T-helper 17 cell (primary cell): ENCODE results near the gene RPUSD2. TPM values are rescaled to one million over a fixed set of nuclear protein-coding genes. Genes with fewer than 3 reads are reported as not detected.

Experiments
- ATAC-seq: fragments of 150-1000 bp; cut with Tn5 transposase; 2 replicates; pipeline ENCODE4 v1.10.0; 2021; ENCODE audit warnings: mild to moderate bottlenecking, moderate library complexity
- DNase-seq, 3 donors: peaks; one replicate each; pipeline versions ENCODE4 v3.0.0 to v3.0.0-alpha.2; 2020 to 2021
- H3K9me3 ChIP-seq: one replicate; pipeline ENCODE4 v1.7.0; 2013; ENCODE audit warnings: low read length, mild to moderate bottlenecking; ENCODE audit not compliant: control insufficient read depth, poor library complexity, severe bottlenecking
- H3K27ac Mint-ChIP-seq: one replicate; pipeline ENCODE4 v1.8.0; 2022; ENCODE audit warnings: mild to moderate bottlenecking, moderate library complexity, mixed read lengths
- H3K27me3 Mint-ChIP-seq: one replicate; pipeline ENCODE4 v1.8.0; 2022; ENCODE audit warnings: mixed read lengths
- H3K36me3 Mint-ChIP-seq: one replicate; pipeline ENCODE4 v1.8.0; 2022; ENCODE audit warnings: low read depth, mixed read lengths
- H3K4me1 Mint-ChIP-seq: one replicate; pipeline ENCODE4 v1.8.0; 2022; ENCODE audit warnings: mild to moderate bottlenecking, mixed read lengths
- H3K4me3 Mint-ChIP-seq: one replicate; pipeline ENCODE4 v1.8.0; 2022; ENCODE audit warnings: mild to moderate bottlenecking, moderate library complexity, mixed read lengths
- total RNA-seq, 4 donors: library from RNA in 2 of 4; stranded (reverse) in 2 of 4; gene quantifications; one replicate each; pipeline ENCODE4 v1.2.3 and lab custom pipeline; 2022 to 2026

Gene RPUSD2
- total RNA-seq: 10 to 100 TPM in 1 of 2 donors, 1 to 10 TPM in 1; 9.1 to 15.1 TPM
- 8.2 to 20.7 reads per million in 2 donors for total RNA-seq (lab: John Stamatoyannopoulos, UW)

GRCh38 chr15:40569129-40569953 is at the start of gene RPUSD2:
TSS of gene RPUSD2 (plus strand) at chr15:40569299. CDS start at chr15:40569338, 39 bp downstream.
- DNase-seq (peak; percentile 80 to 86 (median 80)), ATAC-seq (peak; percentile 66)
- H3K4me1 Mint-ChIP-seq: peaks cover 24% of the 10 kb centered on the region
- no peaks in the 10 kb centered on the region for H3K9me3 ChIP-seq
- H3K27ac Mint-ChIP-seq: peak within 1 kb of the TSS; percentile 93
- peak within 1 kb of the TSS; percentile 97 for H3K4me3 Mint-ChIP-seq
- H3K36me3 Mint-ChIP-seq: peaks cover 3% of the 10 kb centered on the region
- no peaks in the 10 kb centered on the region for H3K27me3 Mint-ChIP-seq

- Mint-ChIP-seq H3K36me3 (no peaks in the 10 kb centered on the region), H3K27me3 (no peaks in the 10 kb centered on the region), H3K4me3 (no peak overlapping the region), H3K27ac (no peak overlapping the region), H3K4me1 (peaks cover 3% of the 10 kb centered on the region)
- DNase-seq (no peak), ATAC-seq (no peak)
- H3K9me3 ChIP-seq: no peaks in the 10 kb centered on the region
These were observed 45.5 kb upstream of the RPUSD2 start for GRCh38 chr15:40523611-40524010.

GRCh38 chr15:40525855-40526254 is 43.2 kb upstream of the RPUSD2 start:
- Mint-ChIP-seq H3K4me3 (no peak overlapping the region), H3K27me3 (no peaks in the 10 kb centered on the region), H3K36me3 (peaks cover 2% of the 10 kb centered on the region), H3K4me1 (no peaks in the 10 kb centered on the region), H3K27ac (no peak overlapping the region)
- H3K9me3 ChIP-seq: no peaks in the 10 kb centered on the region
- ATAC-seq: no peak
- no peak for DNase-seq

GRCh38 chr15:40528801-40529200 is 40.3 kb upstream of the RPUSD2 start:
- no peaks in the 10 kb centered on the region for H3K4me1 Mint-ChIP-seq
- H3K36me3 Mint-ChIP-seq: peaks cover 2% of the 10 kb centered on the region
- H3K27me3 Mint-ChIP-seq: no peaks in the 10 kb centered on the region
- DNase-seq: no peak
- H3K27ac Mint-ChIP-seq: no peak overlapping the region
- no peaks in the 10 kb centered on the region for H3K9me3 ChIP-seq
- no peak for ATAC-seq
- no peak overlapping the region for H3K4me3 Mint-ChIP-seq

- no peak overlapping the region for H3K4me3 Mint-ChIP-seq
- peaks cover 2% of the 10 kb centered on the region for H3K4me1 Mint-ChIP-seq
- H3K27me3 Mint-ChIP-seq: no peaks in the 10 kb centered on the region
- peaks cover 2% of the 10 kb centered on the region for H3K36me3 Mint-ChIP-seq
- no peak for DNase-seq
- peak overlapping the region; percentile 37 for H3K27ac Mint-ChIP-seq
- no peaks in the 10 kb centered on the region for H3K9me3 ChIP-seq
- ATAC-seq: no peak
These were observed 35.2 kb upstream of the RPUSD2 start for GRCh38 chr15:40533763-40534364.

GRCh38 chr15:40534371-40534770 is 34.7 kb upstream of the RPUSD2 start:
- no peaks in the 10 kb centered on the region for H3K9me3 ChIP-seq
- peak overlapping the region; percentile 37 for H3K27ac Mint-ChIP-seq
- H3K4me1 Mint-ChIP-seq: peaks cover 2% of the 10 kb centered on the region
- no peak overlapping the region for H3K4me3 Mint-ChIP-seq
- no peak for DNase-seq
- peaks cover 7% of the 10 kb centered on the region for H3K36me3 Mint-ChIP-seq
- no peak for ATAC-seq
- no peaks in the 10 kb centered on the region for H3K27me3 Mint-ChIP-seq

GRCh38 chr15:40536501-40536900 is 32.6 kb upstream of the RPUSD2 start:
- Mint-ChIP-seq H3K36me3 (peaks cover 8% of the 10 kb centered on the region), H3K27ac (no peak overlapping the region), H3K4me3 (no peak overlapping the region), H3K27me3 (no peaks in the 10 kb centered on the region), H3K4me1 (peaks cover 2% of the 10 kb centered on the region)
- no peak for DNase-seq
- H3K9me3 ChIP-seq: no peaks in the 10 kb centered on the region
- ATAC-seq: no peak

GRCh38 chr15:40538976-40539375 is 30.1 kb upstream of the RPUSD2 start:
- H3K4me3 Mint-ChIP-seq: no peak overlapping the region
- H3K36me3 Mint-ChIP-seq: peaks cover 8% of the 10 kb centered on the region
- no peak for ATAC-seq
- H3K27me3 Mint-ChIP-seq: no peaks in the 10 kb centered on the region
- no peaks in the 10 kb centered on the region for H3K9me3 ChIP-seq
- H3K27ac Mint-ChIP-seq: no peak overlapping the region
- H3K4me1 Mint-ChIP-seq: peaks cover 2% of the 10 kb centered on the region
- no peak for DNase-seq

GRCh38 chr15:40543082-40543481 is 26.0 kb upstream of the RPUSD2 start:
- H3K36me3 Mint-ChIP-seq: peaks cover 14% of the 10 kb centered on the region
- peak overlapping the region; percentile 57 for H3K27ac Mint-ChIP-seq
- DNase-seq (no peak), ATAC-seq (no peak)
- no peak overlapping the region for H3K4me3 Mint-ChIP-seq
- peaks cover 5% of the 10 kb centered on the region for H3K4me1 Mint-ChIP-seq
- H3K27me3 Mint-ChIP-seq: no peaks in the 10 kb centered on the region
- no peaks in the 10 kb centered on the region for H3K9me3 ChIP-seq

- ATAC-seq (peak; percentile 47), DNase-seq (no peak)
- H3K4me3 Mint-ChIP-seq: no peak overlapping the region
- H3K9me3 ChIP-seq: no peaks in the 10 kb centered on the region
- peak overlapping the region; percentile 49 for H3K27ac Mint-ChIP-seq
- peaks cover 5% of the 10 kb centered on the region for H3K4me1 Mint-ChIP-seq
- no peaks in the 10 kb centered on the region for H3K27me3 Mint-ChIP-seq
- peaks cover 14% of the 10 kb centered on the region for H3K36me3 Mint-ChIP-seq
These were observed 25.3 kb upstream of the RPUSD2 start for GRCh38 chr15:40543631-40544294.

- H3K27me3 Mint-ChIP-seq: no peaks in the 10 kb centered on the region
- no peaks in the 10 kb centered on the region for H3K9me3 ChIP-seq
- peaks cover 10% of the 10 kb centered on the region for H3K4me1 Mint-ChIP-seq
- ATAC-seq (no peak), DNase-seq (no peak)
- H3K36me3 Mint-ChIP-seq: peaks cover 12% of the 10 kb centered on the region
- H3K27ac Mint-ChIP-seq: peak overlapping the region; percentile 49
- H3K4me3 Mint-ChIP-seq: no peak overlapping the region
These were observed 23.6 kb upstream of the RPUSD2 start for GRCh38 chr15:40545457-40545856.

- Mint-ChIP-seq H3K4me3 (no peak overlapping the region), H3K4me1 (peaks cover 12% of the 10 kb centered on the region), H3K27ac (no peak overlapping the region), H3K36me3 (peaks cover 12% of the 10 kb centered on the region), H3K27me3 (no peaks in the 10 kb centered on the region)
- no peak for DNase-seq
- no peaks in the 10 kb centered on the region for H3K9me3 ChIP-seq
- no peak for ATAC-seq
These were observed 20.5 kb upstream of the RPUSD2 start for GRCh38 chr15:40548610-40549009.

- no peaks in the 10 kb centered on the region for H3K9me3 ChIP-seq
- Mint-ChIP-seq H3K27ac (peak overlapping the region; percentile 11), H3K4me3 (no peak overlapping the region), H3K4me1 (peaks cover 12% of the 10 kb centered on the region), H3K27me3 (no peaks in the 10 kb centered on the region), H3K36me3 (peaks cover 12% of the 10 kb centered on the region)
- ATAC-seq (no peak), DNase-seq (no peak)
These were observed 19.2 kb upstream of the RPUSD2 start for GRCh38 chr15:40549894-40550293.
